Suprapubic skin (tissue), 4 donors: ENCODE measurements around the gene GTSE1. TPM values are rescaled to one million over a fixed set of nuclear protein-coding genes. Genes with fewer than 3 reads are reported as not detected.

ENCODE experiments used
- DNase-seq, 2 donors: peaks; one replicate each; pipeline ENCODE4 v3.0.0-alpha.2; 2019; ENCODE audit warnings: low spot score in 2 of 2
- H3K27ac ChIP-seq: fragments of 200-600 bp; sonication (generic); one replicate; pipeline ENCODE4 v1.5.1; 2019
- H3K27me3 ChIP-seq: fragments of 200-600 bp; sonication (generic); one replicate; pipeline ENCODE4 v1.5.1; 2019
- H3K36me3 ChIP-seq: fragments of 200-600 bp; sonication (generic); one replicate; pipeline ENCODE4 v1.5.1; 2019
- H3K4me1 ChIP-seq: fragments of 200-600 bp; sonication (generic); one replicate; pipeline ENCODE4 v1.5.1; 2019
- H3K4me3 ChIP-seq: fragments of 200-600 bp; sonication (generic); one replicate; pipeline ENCODE4 v1.5.1; 2019; ENCODE audit warnings: mild to moderate bottlenecking
- H3K9me3 ChIP-seq: fragments of 200-600 bp; sonication (generic); one replicate; pipeline ENCODE4 v1.5.1; 2019
- EP300 ChIP-seq: sonication (generic); formaldehyde crosslinking; IDR thresholded peaks from one replicate; pipeline ENCODE4 v1.6.1; 2017; ENCODE audit warnings: antibody characterized with exemption
- POLR2A ChIP-seq, 2 donors: fragments of 450-650 bp; IDR thresholded peaks; one replicate each; pipeline ENCODE4 v1.6.1; 2017; ENCODE audit warnings: antibody characterized with exemption in 2 of 2, mild to moderate bottlenecking in 2 of 2, moderate library complexity in 2 of 2
- POLR2AphosphoS5 ChIP-seq, 3 donors: sonication (generic); formaldehyde crosslinking; IDR thresholded peaks; one replicate each; pipeline ENCODE4 v1.6.1; 2017; ENCODE audit warnings: antibody characterized with exemption in 3 of 3
- WGBS: methylation state at CpG from one replicate; pipeline ENCODE4 v1.1.5; 2018; 5-methylcytosine and 5-hydroxymethylcytosine counted together
- total RNA-seq, 4 donors: library from RNA; depleted of rRNA; stranded (reverse); fragments of >200 nt; gene quantifications; one replicate each; pipeline ENCODE4 v1.1.0, GENCODE V29; 2016
- TF ChIP-seq, protein P1 (sequence below), 2 donors: fragments of 200-600 bp in 1 of 2; fragments of 450-650 bp in 1 of 2; sonication (generic) in 1 of 2; IDR thresholded peaks; one replicate each; pipeline ENCODE4 v1.5.1; 2016 to 2019; ENCODE audit warnings: antibody characterized with exemption in 2 of 2, mild to moderate bottlenecking in 1 of 2, moderate library complexity in 1 of 2

Gene GTSE1
- total RNA-seq, 4 donors from 2014 or later, result 0.76 to 2.2 (median 1.8) TPM

DNA sequence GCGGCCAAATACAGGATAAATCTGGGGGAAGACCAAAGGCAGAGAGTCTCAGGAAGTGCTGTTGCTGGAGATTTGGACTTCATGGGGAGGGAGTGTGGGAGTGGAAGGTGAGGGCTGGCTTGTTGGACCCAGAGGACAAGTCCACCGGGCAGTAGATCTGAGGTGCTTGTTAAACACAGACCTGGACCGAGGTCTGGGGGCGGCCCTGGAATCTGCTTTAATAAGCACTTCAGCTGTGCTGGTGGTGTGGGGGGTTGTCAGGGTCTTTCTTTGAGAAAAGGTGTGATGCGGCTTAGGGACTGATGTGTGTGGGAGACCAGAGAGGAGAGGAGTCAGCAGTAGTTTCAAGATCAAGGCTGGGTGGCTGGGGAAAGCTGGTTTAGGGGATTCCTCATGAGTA, 43.3 kb downstream of the GTSE1 start:
- no peaks in the 10 kb centered on the region for H3K27me3 ChIP-seq
- no peak overlapping the region for H3K4me3 ChIP-seq
- no peaks in the 10 kb centered on the region for H3K9me3 ChIP-seq
- no peak for TF ChIP-seq POLR2AphosphoS5 (IDR thresholded peaks at IDR 0.05)
- no peak for TF ChIP-seq POLR2A (IDR thresholded peaks at IDR 0.05)
- TF ChIP-seq, protein P1, sequence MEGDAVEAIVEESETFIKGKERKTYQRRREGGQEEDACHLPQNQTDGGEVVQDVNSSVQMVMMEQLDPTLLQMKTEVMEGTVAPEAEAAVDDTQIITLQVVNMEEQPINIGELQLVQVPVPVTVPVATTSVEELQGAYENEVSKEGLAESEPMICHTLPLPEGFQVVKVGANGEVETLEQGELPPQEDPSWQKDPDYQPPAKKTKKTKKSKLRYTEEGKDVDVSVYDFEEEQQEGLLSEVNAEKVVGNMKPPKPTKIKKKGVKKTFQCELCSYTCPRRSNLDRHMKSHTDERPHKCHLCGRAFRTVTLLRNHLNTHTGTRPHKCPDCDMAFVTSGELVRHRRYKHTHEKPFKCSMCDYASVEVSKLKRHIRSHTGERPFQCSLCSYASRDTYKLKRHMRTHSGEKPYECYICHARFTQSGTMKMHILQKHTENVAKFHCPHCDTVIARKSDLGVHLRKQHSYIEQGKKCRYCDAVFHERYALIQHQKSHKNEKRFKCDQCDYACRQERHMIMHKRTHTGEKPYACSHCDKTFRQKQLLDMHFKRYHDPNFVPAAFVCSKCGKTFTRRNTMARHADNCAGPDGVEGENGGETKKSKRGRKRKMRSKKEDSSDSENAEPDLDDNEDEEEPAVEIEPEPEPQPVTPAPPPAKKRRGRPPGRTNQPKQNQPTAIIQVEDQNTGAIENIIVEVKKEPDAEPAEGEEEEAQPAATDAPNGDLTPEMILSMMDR (IDR thresholded peaks at IDR 0.05), result no peak
- no peak for TF ChIP-seq EP300
- WGBS, result 92% methylated on average over 5 of the region's 5 CpGs
- no peak for DNase-seq
- peaks cover 17% of the 10 kb centered on the region for H3K4me1 ChIP-seq
- peaks cover 70% of the 10 kb centered on the region for H3K36me3 ChIP-seq
- no peak overlapping the region for H3K27ac ChIP-seq

DNA sequence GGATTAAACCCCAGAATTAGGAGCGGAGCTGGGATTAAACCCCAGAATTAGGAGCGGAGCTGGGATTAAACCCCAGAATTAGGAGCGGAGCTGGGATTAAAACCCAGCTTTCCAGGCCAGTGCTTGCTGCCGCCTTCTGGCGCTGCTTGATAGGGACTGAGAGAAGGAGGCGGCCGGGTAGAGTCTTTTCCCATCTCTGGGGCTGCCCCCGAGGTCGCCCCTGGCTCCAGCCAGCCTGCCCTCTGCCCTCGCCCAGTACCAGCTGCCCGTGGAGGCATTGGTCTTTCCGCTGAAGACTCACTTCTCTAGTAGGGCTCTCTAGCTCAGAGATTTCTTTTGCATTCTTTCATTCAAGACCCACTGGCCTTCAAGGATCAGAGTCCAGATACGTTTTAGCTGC, 44.0 kb downstream of the GTSE1 start:
- H3K4me1 ChIP-seq, result peaks cover 16% of the 10 kb centered on the region
- H3K36me3 ChIP-seq, result peaks cover 77% of the 10 kb centered on the region
- DNase-seq, result no peak
- no peak overlapping the region for H3K4me3 ChIP-seq
- 88% methylated on average over 13 of the region's 13 CpGs for WGBS
- TF ChIP-seq, protein P1 (IDR thresholded peaks at IDR 0.05), result no peak
- TF ChIP-seq POLR2A (IDR thresholded peaks at IDR 0.05), result no peak
- TF ChIP-seq EP300, result no peak
- TF ChIP-seq POLR2AphosphoS5 (IDR thresholded peaks at IDR 0.05), result no peak
- H3K27ac ChIP-seq, result no peak overlapping the region
- H3K9me3 ChIP-seq, result no peaks in the 10 kb centered on the region
- no peaks in the 10 kb centered on the region for H3K27me3 ChIP-seq

DNA sequence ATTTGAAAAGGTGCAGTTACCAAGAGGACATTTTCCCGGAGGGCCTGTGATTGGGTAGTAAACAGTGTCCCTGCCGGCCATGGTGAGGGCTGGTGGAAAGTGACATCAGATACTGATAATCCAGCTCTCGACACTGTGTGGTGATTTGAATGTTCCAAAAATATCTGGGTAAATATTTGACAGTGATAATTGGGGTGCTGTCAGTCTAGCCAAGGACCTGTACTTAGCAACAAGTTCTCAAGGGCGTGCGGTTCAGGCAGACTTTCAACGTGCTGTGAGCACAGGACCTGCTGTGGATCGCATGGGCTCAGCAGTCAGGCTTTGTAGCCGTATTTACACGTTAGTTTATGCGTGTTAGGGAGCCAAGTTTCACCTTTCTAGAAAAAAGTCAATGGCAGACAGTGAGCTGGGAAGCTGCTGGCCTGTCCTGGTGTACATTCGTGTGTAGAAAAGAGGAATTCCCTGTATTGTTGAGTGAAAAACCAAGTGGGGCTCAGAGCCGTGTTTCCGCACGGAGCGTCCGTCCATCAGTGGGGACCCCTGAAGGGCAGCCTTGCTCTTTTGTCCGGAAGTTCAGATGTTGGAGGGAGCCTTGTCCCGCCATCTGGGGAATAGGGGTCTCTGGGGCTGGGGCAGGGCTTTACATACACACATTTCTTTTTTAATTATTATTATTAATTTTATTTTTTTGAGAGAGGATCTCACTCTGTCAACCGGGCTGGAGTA, 50.2 kb downstream of the GTSE1 start:
- H3K9me3 ChIP-seq, result no peaks in the 10 kb centered on the region
- H3K4me1 ChIP-seq, result no peaks in the 10 kb centered on the region
- TF ChIP-seq EP300 (no peak), POLR2AphosphoS5 (IDR thresholded peaks at IDR 0.05) (no peak), POLR2A (IDR thresholded peaks at IDR 0.05) (no peak)
- TF ChIP-seq, protein P1 (IDR thresholded peaks at IDR 0.05), result no peak
- no peak overlapping the region for H3K27ac ChIP-seq
- no peak for DNase-seq
- H3K27me3 ChIP-seq, result no peaks in the 10 kb centered on the region
- H3K4me3 ChIP-seq, result no peak overlapping the region
- H3K36me3 ChIP-seq, result peaks cover 97% of the 10 kb centered on the region
- 85% methylated on average over 19 of the region's 19 CpGs for WGBS

DNA sequence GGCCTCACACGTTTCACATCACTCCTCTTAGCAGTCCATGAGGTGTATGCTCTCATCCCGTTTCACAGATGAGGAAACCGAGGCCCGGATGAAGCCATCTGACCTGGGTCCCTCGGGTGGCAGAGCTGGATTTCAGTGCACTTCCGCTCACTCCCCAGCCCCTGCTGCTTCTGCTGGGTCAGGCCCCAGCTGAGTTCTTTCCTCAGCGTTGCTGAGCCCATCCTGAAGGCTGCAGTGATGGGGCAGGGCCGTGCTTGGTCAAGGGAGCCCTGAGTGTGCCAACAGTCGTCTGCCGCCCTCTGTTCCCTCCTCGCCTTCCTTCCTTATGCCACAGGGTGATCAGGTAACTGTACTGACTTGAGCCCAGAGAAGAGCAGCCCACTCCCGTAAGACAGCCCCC, 51.0 kb downstream of the GTSE1 start:
- no peaks in the 10 kb centered on the region for H3K9me3 ChIP-seq
- peaks cover 5% of the 10 kb centered on the region for H3K4me1 ChIP-seq
- WGBS, result 96% methylated on average over 12 of the region's 12 CpGs
- H3K27me3 ChIP-seq, result no peaks in the 10 kb centered on the region
- TF ChIP-seq POLR2AphosphoS5 (IDR thresholded peaks at IDR 0.05) (no peak), POLR2A (IDR thresholded peaks at IDR 0.05) (no peak)
- TF ChIP-seq, protein P1 (IDR thresholded peaks at IDR 0.05), result no peak
- H3K27ac ChIP-seq, result no peak overlapping the region
- H3K36me3 ChIP-seq, result peaks cover 97% of the 10 kb centered on the region
- DNase-seq, result no peak
- H3K4me3 ChIP-seq, result no peak overlapping the region

DNA sequence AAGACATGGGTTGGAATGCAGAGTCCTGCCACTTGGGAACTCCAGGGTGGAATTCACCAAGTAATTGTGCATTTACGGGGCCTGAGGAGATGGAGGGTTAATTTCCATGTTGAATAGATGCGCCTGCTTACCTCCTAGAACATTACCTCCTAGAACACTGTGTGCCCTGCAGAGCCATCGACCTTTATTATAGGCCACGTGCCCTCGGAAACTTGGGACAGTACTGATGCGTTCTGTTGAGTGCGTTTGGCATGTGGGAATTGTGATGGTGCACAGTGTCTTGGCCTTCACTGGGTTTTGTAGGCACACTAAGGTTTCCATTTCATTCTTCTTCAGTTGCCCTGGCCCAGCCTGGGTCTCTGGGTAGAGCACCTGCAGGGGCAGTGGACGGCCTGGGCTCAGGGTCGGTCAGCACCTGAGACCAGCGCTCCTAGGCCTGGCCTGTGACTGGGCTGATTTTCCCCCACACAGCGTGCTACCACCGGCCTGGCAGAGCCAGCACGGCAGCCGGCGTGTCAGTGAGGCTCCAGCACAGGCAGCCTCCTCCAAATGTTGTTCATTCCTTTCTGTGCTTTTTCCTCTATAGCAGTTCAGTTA, 51.5 kb downstream of the GTSE1 start:
- no peak for DNase-seq
- no peak for TF ChIP-seq EP300
- TF ChIP-seq POLR2AphosphoS5 (IDR thresholded peaks at IDR 0.05), result no peak
- TF ChIP-seq, protein P1 (IDR thresholded peaks at IDR 0.05), result no peak
- TF ChIP-seq POLR2A (IDR thresholded peaks at IDR 0.05), result no peak
- peaks cover 97% of the 10 kb centered on the region for H3K36me3 ChIP-seq
- H3K9me3 ChIP-seq, result no peaks in the 10 kb centered on the region
- WGBS, result 88% methylated on average over 12 of the region's 15 CpGs
- H3K27me3 ChIP-seq, result no peaks in the 10 kb centered on the region
- peaks cover 11% of the 10 kb centered on the region for H3K4me1 ChIP-seq
- no peak overlapping the region for H3K27ac ChIP-seq
- no peak overlapping the region for H3K4me3 ChIP-seq
